ENCODE measurements around the gene CHCHD3. TPM values are rescaled to one million over a fixed set of nuclear protein-coding genes. Genes with fewer than 3 reads are reported as not detected.
A peak's percentile ranks its signal among the peaks of the same experiment; 100 is the strongest.

The CHCHD3 gene
- 38.5 TPM for total RNA-seq
- long read RNA-seq, transcript CHCHD3-201 (8 exons, 1,598 nt) = major isoform, 87 of 104 reads
- long read RNA-seq, partial matches to known transcripts = 6 of 104 reads
- long read RNA-seq, other reads (novel, unspliced or antisense) = 10 of 104 reads

DNA sequence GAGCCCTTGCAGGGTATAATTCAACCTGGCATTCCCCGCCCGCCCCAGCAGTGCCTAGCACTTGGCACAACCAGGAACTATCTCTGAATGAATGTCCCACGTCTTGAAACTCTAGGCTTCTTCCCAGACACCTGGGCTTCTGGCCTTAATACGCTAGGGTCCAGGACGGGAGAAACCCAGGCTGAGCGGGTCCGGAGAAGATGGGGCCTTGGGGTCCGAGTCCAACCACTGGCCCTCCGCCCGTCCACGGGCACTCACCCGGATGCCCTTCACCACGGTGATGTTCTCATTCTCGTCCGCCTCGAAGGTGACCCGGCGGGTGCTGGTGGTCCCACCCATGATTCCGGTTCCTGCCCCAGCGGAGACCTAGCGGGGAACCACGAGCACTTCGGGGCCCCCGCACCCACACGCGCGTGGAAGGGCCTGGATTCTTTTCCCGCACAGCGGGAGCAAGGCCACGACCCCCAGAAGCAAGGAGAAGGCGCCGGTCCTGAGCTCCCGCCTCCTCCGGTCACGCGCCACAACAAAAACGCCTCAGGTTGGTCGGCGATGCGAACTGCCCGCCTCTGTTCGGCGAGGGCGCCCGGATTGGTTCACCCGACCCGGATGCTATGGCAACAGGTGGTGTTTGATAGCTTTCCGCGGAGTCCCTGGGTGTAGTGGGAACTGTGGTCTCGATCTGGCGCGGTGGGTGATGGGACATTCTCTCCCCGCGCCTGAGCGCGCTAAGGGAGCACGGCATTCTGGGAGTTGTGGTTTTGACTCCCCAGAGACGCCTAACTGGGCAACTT lies at the start of gene CHCHD3:
TSS of gene CHCHD3 (minus strand) at position 492 of the 791 bp plus-strand sequence. CDS start at position 339, 153 bp downstream.
- ATAC-seq = peak; percentile 100
- H3K27ac ChIP-seq = peak within 1 kb of the TSS; percentile 85
- intact Hi-C loops (cut with DNase I) = no loop called here
- TF ChIP-seq, protein P1, sequence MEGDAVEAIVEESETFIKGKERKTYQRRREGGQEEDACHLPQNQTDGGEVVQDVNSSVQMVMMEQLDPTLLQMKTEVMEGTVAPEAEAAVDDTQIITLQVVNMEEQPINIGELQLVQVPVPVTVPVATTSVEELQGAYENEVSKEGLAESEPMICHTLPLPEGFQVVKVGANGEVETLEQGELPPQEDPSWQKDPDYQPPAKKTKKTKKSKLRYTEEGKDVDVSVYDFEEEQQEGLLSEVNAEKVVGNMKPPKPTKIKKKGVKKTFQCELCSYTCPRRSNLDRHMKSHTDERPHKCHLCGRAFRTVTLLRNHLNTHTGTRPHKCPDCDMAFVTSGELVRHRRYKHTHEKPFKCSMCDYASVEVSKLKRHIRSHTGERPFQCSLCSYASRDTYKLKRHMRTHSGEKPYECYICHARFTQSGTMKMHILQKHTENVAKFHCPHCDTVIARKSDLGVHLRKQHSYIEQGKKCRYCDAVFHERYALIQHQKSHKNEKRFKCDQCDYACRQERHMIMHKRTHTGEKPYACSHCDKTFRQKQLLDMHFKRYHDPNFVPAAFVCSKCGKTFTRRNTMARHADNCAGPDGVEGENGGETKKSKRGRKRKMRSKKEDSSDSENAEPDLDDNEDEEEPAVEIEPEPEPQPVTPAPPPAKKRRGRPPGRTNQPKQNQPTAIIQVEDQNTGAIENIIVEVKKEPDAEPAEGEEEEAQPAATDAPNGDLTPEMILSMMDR (IDR thresholded peaks at IDR 0.05) = no peak
- peak; percentile 97 for DNase-seq
- H3K36me3 ChIP-seq = peaks cover 5% of the 10 kb centered on the region
- H3K4me1 ChIP-seq = peaks cover 23% of the 10 kb centered on the region
- peak within 1 kb of the TSS; percentile 89 for H3K4me3 ChIP-seq
- no peaks in the 10 kb centered on the region for H3K9me3 ChIP-seq
- H3K27me3 ChIP-seq (ENCODE audit: low read depth) = no peaks in the 10 kb centered on the region

DNA sequence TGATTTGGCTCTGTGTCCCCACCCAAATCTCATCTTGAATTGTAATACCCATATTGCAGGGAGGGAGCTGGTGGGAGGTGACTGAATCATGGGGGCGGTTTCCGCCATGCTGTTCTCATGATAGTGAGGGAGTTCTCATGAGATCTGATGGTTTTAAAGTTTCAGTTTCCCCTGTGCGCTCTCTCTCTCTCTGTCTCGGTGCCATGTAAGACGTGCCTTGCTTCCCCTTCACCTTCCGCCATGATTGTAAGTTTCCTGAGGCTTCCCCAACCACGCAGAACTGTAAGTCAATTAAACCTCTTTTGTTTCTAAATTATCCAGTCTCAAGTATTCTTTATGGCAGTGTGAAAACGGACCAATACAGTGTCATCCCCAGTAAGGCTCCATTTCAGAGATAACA lies 48.3 kb upstream of the CHCHD3 start:
- no peak for ATAC-seq
- Histone ChIP-seq H3K27ac (no peak overlapping the region), H3K4me1 (no peaks in the 10 kb centered on the region), H3K9me3 (no peaks in the 10 kb centered on the region), H3K27me3 (ENCODE audit: low read depth) (no peaks in the 10 kb centered on the region), H3K36me3 (no peaks in the 10 kb centered on the region), H3K4me3 (no peak overlapping the region)
- TF ChIP-seq, protein P1 (IDR thresholded peaks at IDR 0.05) = no peak
- intact Hi-C loops (cut with DNase I) = no loop called here
- DNase-seq = no peak

DNA sequence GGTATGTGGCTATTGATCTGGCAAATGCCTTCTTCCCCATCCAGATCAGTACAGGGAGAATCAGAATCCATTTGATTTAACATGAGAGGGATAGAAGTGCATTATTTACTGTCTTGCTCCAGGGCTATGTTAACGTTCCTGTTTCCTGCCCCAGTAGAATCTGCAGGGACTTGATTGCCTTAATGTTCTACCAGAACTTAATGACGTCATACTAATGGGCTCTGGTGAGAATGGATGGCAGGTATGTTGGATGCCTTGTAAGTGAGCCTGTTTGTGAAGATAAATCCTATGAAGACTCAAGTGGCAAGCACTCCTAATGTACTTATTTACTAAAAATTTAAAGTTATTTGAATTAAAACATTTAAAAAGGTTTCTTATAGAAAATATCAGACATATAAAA lies 44.5 kb upstream of the CHCHD3 start:
- intact Hi-C loops (cut with DNase I) = no loop called here
- no peaks in the 10 kb centered on the region for H3K9me3 ChIP-seq
- no peaks in the 10 kb centered on the region for H3K27me3 ChIP-seq (ENCODE audit: low read depth)
- H3K36me3 ChIP-seq = no peaks in the 10 kb centered on the region
- no peaks in the 10 kb centered on the region for H3K4me1 ChIP-seq
- H3K4me3 ChIP-seq = no peak overlapping the region
- no peak for DNase-seq
- ATAC-seq = no peak
- TF ChIP-seq, protein P1 (IDR thresholded peaks at IDR 0.05) = no peak
- no peak overlapping the region for H3K27ac ChIP-seq

DNA sequence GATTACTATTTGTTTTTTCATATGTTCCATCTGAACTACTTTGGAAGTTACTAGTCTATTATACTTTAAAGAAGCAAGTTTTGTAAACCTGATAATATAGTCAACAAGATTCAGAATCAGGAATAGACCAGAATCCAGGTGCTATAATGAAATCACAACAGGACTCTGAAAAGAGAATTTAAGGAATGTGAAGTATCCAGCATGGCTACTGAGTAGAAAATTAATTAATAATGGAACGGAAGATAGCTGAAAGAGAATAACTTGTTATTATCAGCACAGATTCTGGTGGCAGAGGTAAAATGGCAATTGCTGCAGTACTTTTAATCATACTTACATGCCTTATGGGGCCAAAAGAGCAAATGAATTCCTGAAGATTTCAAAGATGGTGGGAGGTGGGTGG lies 43.1 kb upstream of the CHCHD3 start:
- DNase-seq (no peak), ATAC-seq (no peak)
- Histone ChIP-seq H3K4me1 (no peaks in the 10 kb centered on the region), H3K27me3 (ENCODE audit: low read depth) (no peaks in the 10 kb centered on the region), H3K27ac (no peak overlapping the region), H3K9me3 (no peaks in the 10 kb centered on the region), H3K36me3 (no peaks in the 10 kb centered on the region), H3K4me3 (no peak overlapping the region)
- TF ChIP-seq, protein P1 (IDR thresholded peaks at IDR 0.05) = no peak
- intact Hi-C loops (cut with DNase I) = no loop called here

DNA sequence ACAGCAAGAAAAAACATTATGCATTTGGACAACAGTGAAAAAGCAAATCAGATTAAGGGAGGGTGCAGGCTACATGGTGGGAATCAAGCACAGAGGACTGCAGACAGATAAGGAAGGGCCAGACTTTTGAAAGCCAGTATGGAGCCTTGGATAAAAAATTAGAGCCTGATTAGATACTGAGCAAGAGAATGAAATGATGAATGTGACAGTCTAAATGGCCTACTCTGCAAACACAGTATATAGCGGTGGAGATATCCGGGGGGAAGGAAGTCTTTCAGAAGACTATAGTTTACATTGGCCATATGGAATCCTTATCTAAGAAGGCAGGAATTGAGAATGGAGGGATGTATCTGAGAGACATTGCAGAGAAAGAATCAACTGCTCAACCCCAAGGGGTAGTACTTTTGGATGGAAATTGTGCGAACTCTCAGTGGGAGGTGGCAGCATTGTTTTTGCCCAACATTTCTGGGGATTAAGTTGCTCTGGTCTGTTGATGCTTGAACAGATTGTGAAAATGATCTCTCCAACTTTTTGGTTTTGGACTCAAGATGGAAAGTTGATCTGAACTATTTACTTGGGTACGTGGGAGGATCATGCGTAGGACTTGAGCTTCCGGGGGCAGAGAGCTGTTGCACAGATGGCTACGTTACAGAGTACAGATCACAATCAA lies 39.4 kb upstream of the CHCHD3 start:
- H3K4me1 ChIP-seq = no peaks in the 10 kb centered on the region
- H3K27ac ChIP-seq = no peak overlapping the region
- no peaks in the 10 kb centered on the region for H3K9me3 ChIP-seq
- DNase-seq = no peak
- no peak overlapping the region for H3K4me3 ChIP-seq
- intact Hi-C loops (cut with DNase I) = no loop called here
- TF ChIP-seq, protein P1 (IDR thresholded peaks at IDR 0.05) = no peak
- no peaks in the 10 kb centered on the region for H3K27me3 ChIP-seq (ENCODE audit: low read depth)
- no peak for ATAC-seq
- no peaks in the 10 kb centered on the region for H3K36me3 ChIP-seq

Data from lower lobe of right lung (tissue), 2 donors.